IPS-NIHi7 (cell line): ENCODE results near the gene TNRC6C.
"Not testable (repeated sequence)": the region's sequence is repeated elsewhere in the genome, so short reads cannot be mapped to it uniquely, and the experiment has no call there.

ENCODE experiments used
- DNase-seq: peaks from one replicate; pipeline ENCODE4 v3.0.0; 2012; ENCODE audit warnings: mixed read lengths; ENCODE audit errors: extremely low spot score

The TNRC6C gene

DNA sequence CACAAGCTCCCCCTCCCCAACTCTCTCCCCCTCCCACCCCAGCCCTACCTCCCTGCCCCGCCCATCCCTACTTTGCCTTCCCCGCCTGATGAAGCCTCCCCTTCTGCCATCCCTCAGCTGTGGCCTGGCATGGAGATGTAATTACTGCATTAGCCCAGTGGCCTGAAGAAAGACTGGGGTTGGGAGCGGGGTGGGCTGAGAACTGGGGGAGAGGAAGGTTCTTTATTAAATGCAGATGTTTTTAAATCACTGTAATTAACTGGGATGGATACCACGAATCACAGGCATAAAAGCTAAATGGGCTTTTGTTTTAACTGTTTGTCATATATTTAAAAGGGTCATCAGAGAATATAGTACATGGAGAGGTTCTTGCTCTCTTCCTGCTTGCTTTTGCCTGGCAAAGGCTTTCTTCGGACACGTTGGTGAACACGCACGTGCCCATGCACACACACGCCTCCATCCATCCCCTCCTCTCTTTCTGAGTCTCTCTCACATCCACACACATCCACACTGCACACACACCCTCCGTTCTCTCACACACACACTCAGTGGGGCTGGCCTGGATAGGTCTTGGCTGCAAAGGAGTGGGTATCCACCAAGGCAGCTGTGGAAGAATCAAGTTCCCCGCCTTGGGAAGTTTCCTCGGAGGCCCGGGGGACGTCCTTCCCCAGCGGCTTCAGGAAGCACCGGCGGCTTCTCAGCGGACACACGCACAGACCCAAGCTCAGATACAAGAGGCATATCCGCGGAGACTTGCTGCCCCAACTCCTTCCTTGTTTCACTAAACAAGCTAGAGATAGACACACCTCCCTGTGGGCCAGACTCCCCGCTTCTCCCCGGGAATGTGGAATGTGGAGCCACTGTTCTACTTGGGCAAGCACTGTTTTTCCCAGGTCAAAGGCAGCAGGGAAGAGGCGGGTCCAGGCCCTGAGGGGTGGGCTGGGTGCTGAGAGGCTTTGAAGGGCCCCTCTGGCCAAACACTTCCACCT lies 27.4 kb upstream of the TNRC6C start:
- DNase-seq = no peak

DNA sequence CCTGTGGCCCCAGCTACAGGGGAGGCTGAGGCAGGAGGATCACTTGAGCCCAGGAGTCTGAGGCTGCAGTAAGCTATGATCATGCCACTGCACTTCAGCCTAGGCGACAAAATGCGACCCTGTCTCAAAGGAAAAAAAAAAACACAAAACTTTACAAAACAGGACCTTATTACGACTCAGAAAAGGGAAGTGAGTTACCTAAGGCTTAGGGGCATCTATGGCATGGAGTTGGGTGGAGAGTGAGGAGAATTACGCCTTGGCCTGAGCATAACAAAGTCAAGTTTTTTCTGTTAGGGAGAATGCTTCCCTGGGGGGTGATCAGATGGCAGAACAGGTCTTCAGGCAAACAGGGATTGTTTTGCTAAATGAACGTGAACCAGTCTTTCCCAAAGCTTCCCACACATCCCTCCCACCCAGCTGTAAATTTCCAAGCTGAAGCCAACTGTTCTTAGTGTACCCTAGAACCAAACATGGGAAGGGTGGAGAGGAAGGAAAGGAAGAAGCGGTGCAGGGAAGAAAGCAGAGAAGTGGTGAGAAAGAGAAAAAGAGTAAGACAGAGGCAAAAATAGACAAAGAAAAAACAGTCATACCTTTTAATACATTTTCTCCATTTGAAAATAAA lies 24.6 kb upstream of the TNRC6C start:
- no peak for DNase-seq

DNA sequence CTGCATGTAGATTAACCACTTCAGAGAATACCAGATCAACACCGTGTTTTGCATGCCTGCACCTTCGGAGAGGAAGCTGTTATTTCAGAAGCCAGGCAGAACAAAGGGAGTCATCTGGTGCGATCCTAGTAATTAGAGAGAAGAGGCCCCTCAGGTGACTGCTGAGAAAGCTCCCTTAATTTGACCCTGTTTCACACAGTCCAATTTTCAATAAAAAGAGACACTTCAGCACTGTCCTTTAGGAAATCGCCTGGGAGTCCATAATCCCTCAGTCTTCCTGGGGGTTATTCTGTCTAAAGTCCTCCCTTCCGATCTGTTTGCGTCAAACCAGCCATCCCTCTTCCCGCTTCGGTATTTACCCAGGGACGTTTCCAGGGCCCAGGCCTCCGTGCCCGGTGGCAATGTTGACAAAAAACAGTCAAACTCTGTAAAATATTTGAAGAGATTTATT lies 23.4 kb upstream of the TNRC6C start:
- DNase-seq = no peak

DNA sequence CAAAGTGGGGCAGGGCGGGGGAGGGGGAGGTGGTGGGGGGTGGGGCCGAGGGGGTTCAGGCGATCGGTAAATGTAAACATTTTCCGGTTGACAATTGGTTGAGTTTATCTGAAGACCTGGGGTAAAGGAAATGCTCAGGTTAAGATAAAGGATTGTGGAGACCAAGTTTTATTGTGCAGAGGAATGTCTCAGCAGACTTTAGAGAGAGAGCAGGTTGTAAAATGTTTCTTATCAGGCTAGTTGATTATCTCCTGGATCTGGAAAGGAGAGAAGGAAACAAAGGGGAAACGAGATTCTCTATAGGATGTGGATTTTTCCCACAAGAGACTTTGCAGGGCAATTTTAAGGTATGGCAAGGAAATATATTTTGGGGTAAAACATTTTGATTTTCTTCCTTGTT lies 22.8 kb upstream of the TNRC6C start:
- DNase-seq = not testable (repeated sequence)

- no peak for DNase-seq
Measured at GRCh38 chr17:77936881-77937280, 21.6 kb upstream of the TNRC6C start.

GRCh38 chr17:77941004-77941403 lies 17.5 kb upstream of the TNRC6C start:
- DNase-seq = no peak

GRCh38 chr17:77942112-77942988 lies 16.2 kb upstream of the TNRC6C start:
- DNase-seq = no peak

DNA sequence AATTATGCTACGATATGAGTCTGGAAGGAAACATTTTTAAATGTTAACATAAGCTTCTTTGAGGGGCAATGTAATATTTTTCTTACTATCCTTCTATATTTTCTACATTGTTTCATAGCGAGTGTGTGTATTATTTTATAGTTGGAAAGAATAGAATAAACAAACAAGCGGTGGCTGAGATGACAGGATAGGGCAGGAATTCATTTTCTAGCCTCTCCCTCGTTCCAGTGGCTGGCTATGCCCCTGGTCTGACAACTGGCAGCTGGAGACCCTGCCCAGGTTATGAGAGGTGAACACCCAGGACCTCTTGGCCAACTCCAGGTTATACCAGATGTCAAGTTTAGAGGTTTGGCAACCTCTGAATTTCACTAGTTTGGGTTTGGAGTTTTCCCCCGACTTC lies 14.5 kb upstream of the TNRC6C start:
- DNase-seq = no peak

DNA sequence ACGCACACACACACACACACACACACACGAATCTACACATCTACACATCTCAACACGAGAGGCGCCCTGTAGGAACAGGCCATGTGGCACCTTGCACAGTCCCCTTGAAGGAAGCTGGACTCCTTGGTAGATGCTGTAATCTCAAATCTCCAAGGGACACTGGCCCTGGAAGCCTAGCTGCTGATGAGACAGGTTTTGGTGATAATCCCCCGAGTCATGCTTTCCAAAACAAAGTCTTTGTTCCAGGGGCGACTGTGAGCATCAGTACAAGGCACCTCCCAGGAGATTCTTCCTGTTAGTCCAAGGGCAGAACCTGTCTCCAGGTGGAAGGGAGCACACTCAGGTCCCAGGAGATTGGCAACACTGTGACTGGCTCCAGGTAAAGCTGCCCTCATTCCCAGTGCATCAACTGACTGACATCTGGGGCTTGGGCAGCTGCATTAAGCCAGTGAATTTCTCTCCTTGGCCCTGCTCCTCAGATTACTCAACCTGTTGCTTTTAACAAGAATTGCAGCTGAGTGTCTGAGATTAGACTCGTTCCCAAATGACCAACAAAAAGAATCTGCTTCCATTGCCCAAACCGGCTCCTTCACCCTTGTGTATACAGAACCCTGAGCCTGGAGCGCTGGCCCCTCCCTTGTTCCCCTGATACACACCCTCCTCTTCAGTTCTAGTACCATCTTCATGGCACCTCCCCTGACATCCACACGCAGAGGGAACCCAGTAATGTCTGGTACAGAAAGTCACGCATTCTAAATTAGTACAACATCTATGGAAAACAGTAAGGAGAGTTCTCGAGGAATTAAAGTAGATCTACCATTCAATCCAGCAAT lies 13.9 kb upstream of the TNRC6C start:
- DNase-seq = no peak

GRCh38 chr17:77946900-77947645 lies 11.4 kb upstream of the TNRC6C start:
- DNase-seq = no peak

- DNase-seq = peak; percentile 75
Measured at GRCh38 chr17:77948690-77949114, 9.8 kb upstream of the TNRC6C start.

DNA sequence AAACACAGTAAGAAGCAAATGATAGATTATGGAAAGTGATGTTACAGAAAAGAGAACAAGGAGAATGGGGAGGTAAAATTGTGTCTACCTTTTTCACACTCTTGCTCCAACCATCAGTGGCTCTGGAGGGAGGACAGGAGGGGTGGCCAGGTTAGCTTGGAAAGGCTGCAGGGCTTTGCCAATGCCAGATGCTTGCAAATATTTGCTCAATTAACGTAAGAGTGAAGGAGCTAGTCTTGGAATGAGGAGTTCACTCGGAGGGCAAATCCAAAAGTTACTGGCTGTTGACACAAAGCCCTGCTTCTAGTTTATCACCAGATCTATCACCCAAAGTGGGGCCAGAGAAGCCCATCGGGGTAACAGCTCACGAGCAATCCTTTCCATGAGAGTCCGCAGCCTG lies 7.4 kb upstream of the TNRC6C start:
- no peak for DNase-seq

DNA sequence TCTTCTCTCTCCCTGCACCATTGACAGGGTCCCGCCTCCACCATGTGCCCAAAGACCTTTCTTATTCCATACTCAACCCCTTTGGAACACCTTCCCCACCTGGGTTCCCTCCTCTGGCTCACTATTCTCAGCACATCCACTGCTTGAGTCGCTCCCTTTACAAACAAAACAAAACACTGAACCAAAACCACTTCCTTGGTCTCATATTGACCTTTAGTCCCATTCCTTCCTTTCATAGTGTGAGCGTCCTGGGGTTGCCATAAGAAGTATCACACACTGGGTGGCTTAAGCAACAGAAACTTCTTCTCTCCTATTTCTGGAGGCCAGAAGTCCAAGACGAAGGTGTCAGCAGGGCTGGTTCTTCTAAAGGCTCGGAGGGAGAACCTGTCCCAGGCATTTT lies 6.1 kb upstream of the TNRC6C start:
- no peak for DNase-seq

DNA sequence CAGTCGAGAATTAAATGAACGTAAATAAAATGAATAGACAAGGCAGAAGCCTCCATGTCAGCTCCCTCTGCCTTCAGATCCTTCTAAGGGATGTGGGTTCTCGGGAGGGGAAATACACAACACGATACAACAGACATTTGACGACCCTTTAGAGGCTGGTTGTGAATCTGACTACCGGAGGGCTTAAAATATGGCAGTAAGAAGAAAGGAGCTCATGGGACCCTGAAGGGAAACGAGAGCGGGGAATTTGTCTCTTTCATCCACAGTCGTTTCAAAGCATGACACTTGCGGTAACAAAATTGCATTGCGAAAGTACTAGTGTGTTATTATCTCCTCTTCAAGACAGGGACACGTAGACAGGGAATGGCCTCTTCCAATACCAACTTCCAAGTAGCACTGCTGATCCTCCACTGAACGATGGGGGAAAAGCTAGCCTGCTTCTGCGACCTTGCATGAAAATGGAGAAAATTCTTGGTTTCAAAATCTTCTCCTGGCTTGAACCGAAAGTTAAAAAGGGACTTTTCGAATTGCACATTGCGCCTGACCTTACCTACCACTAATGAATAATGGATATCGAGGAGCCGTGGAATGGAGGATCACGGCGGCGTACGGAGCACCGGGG lies 1.2 kb upstream of the TNRC6C start:
- no peak for DNase-seq

DNA sequence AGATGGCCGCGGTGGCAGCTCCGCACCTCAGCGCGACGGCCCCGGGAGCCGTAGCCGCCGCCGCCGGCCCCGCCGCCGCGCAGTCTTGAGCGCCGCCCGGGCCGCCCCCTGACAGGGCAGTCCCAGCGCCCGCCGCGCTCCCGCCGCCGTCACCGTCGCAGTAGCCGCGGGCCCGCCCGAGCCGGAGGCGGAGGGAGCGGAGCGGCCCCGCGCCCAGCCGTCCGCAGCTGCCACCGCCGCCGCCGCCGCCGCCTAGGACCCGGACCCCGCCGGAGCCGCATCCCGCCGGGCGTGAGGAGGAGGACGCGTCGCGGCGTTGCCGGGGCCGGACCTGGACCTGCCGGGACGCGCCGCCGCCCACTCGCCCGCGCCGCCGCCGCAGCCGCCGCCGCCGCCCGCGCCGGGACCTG lies 218 bp downstream of the TNRC6C start:
- no peak for DNase-seq

DNA sequence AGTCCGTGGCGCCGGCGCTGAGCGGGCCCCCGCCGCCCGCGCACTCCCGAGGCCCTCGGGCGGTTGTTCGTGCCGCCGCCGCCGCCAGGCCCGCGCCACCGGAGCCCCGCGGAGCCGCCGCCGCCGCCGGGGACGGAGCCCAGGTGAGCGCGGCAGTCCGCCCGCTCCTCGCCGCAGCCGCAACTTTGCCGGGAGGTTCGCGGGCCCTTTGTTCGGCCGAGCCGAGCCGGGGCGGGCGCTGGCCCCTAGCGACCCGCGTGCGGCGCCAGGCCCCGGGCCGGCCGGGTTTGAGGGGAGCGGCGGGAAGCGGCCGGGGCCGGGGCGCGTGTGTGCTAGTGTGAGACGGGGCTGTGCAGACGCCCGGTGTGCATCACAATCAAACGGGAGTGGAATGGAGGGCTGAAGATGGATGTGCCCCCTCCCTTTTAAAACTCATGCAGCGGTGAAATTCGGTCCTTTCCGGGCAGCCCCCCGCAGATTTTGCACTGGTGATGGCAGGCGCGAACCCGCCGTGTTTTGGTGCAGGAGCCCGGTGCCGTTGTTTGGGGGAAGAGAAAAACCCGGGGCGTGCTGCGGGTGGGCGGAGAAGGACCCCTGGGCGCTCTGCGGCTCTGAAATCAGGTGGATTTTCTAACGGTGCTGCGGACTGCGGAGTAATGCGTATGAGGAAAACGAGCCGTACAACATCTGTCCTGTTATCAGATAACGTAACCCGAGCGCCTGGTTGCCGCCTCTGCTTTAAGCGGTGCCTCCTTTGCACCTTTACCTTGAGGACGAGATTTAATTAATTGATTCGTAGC lies 823 bp downstream of the TNRC6C start:
- peak; percentile 37 for DNase-seq

DNA sequence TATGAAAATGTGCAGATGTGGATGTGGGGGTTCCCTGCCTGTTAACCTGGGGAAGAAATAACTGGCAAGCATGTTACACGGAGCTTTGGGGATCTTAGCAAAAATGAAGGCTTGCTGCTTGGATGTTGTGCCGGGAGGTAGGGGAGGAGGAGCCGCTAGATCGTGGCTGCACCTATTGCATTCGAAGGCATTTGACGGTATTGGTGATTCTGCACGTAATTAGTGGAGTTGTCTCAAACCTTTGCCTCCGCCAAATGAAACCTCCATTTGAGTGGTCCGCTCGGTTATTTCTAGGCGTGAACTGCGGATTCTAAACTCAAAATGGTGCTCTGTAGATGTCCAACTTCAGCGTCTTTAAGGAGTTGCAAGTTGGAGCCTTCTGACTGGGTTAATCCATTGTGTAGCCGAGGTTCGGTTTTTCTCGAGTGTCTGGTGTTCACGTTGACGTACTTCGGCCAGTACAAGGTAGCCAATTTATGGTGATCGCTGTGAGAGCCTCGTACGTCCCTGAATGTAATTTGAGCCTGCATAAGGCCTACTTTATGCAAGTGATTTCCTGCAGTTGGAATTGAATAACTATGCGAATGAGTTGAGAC lies 1.5 kb downstream of the TNRC6C start:
- DNase-seq = no peak

- no peak for DNase-seq
Measured at GRCh38 chr17:77961741-77962140, 3.2 kb downstream of the TNRC6C start.

GRCh38 chr17:77962348-77962747 lies 3.8 kb downstream of the TNRC6C start:
- DNase-seq = no peak
